Adrenal gland (tissue), 12 donors: ENCODE results near the gene GPR153. TPM values are rescaled to one million over a fixed set of nuclear protein-coding genes. Genes with fewer than 3 reads are reported as not detected.

Source experiments
- DNase-seq, 7 donors: peaks; one replicate each; pipeline ENCODE4 v3.0.0-alpha.2; 2019 to 2020
- H3K27ac ChIP-seq, 5 donors: fragments of 200-600 bp; sonication (generic) in 4 of 5; 1 replicate in 3 of 5; 2 replicates in 2 of 5; pipeline versions ENCODE4 v1.5.1 to v1.8.0; 2016 to 2020; ENCODE audit warnings: mild to moderate bottlenecking in 1 of 5
- H3K27me3 ChIP-seq: fragments of 200-600 bp; 2 replicates; pipeline ENCODE4 v1.8.0; 2021
- H3K36me3 ChIP-seq, 2 donors: fragments of 200-600 bp; replicated peaks in 1 of 2; 1 replicate in 1 of 2; 2 replicates in 1 of 2; pipeline versions ENCODE4 v1.5.1 to v1.8.0; 2018 to 2022
- H3K4me1 ChIP-seq, 2 donors: fragments of 200-600 bp; replicated peaks in 1 of 2; 1 replicate in 1 of 2; 2 replicates in 1 of 2; pipeline versions ENCODE4 v1.5.1 to v1.8.0; 2018 to 2021
- H3K4me3 ChIP-seq, 4 donors: fragments of 200-600 bp; sonication (generic) in 3 of 4; one replicate each; pipeline ENCODE4 v1.5.1; 2016 to 2018
- H3K9me3 ChIP-seq, 3 donors: fragments of 200-600 bp; sonication (generic) in 1 of 3; replicated peaks in 1 of 3; 1 replicate in 2 of 3; 2 replicates in 1 of 3; pipeline versions ENCODE4 v1.5.1 to v1.8.0; 2016 to 2021
- POLR2A ChIP-seq, 2 donors: fragments of 450-650 bp; IDR thresholded peaks; one replicate each; pipeline ENCODE4 v1.6.1; 2017; ENCODE audit warnings: antibody characterized with exemption in 2 of 2, mild to moderate bottlenecking in 2 of 2, moderate library complexity in 1 of 2
- WGBS, 4 donors: extraction: QIAGEN DNeasy Blood & Tissue Kit in 2 of 4; methylation state at CpG; one replicate each; pipeline versions ENCODE4 v1.1.5 to v1.1.7; 2013 to 2017; 5-methylcytosine and 5-hydroxymethylcytosine counted together
- intact Hi-C, 2 donors: fragments of 100-400 bp; cut with DNase I; formaldehyde crosslinking; loops; one replicate each; pipeline versions ENCODE4 v1.14.1 to v1.15.0; 2022 to 2023
- polyA plus RNA-seq, 3 donors: library from polyadenylated mRNA; stranded (reverse); fragments of 200-250 nt in 2 of 3; fragments of 350-450 nt in 1 of 3; fragmentation: Illumina TruSeq in 1 of 3; extraction: RNeasy Lipid Tissue Mini Kit (QIAGEN cat#74804) in 1 of 3; gene quantifications; one replicate each; pipeline ENCODE4 v1.2.3, GENCODE V29; 2013 to 2014
- total RNA-seq, 9 donors: library from RNA; depleted of rRNA in 4 of 9; stranded (reverse); fragments of >200 nt in 4 of 9; fragments of 120-200 nt in 1 of 9; fragmentation: NEBNext Ultra II Directional in 1 of 9; extraction: Animal tissue kit (Norgen Biotek cat#: 25700) in 1 of 9; gene quantifications; one replicate each; pipeline versions ENCODE4 v1.1.0 to v1.2.4, GENCODE V29; 2013 to 2023
- TF ChIP-seq, protein P1 (sequence below), 6 experiments: fragments of 450-650 bp in 4 of 6; fragments of 200-600 bp in 2 of 6; sonication (generic) in 1 of 6; IDR thresholded peaks; 1 replicate in 5 of 6; 2 replicates in 1 of 6; pipeline versions ENCODE4 v1.5.1 to v1.8.0; 2016 to 2021; ENCODE audit warnings: antibody characterized with exemption in 6 of 6, mild to moderate bottlenecking in 2 of 6, moderate library complexity in 1 of 6
- donor health status: healthy with polysubstance abuse.
- donor health status: Bipolar disorder and iron deficiency.
- donor health status: DM: yes; HTN: yes; CAD: no.
- donor health status: DM: no; HTN: no; CAD: no.
- donor health status: DM: no; HTN: no; CAD: no.
- donor health status: DM: yes; HTN: yes; CAD: no.

Gene GPR153
- total and polyA plus RNA-seq, 12 donors = 0.86 to 5.9 (median 3.1) TPM

GRCh38 chr1:6209661-6210580 lies 51.0 kb downstream of the GPR153 start:
- WGBS, 4 donors = 83 to 96% (median 90%) methylated on average over 13 to 17 of the region's 17 CpGs
- Histone ChIP-seq H3K9me3 (no peaks in the 10 kb centered on the region), H3K36me3 (no peaks in the 10 kb centered on the region), H3K4me1 (peaks cover 15 to 30% of the 10 kb centered on the region in 2 donors), H3K27me3 (no peaks in the 10 kb centered on the region), H3K27ac (peak overlapping the region in 1 of 5 donors; percentile 63), H3K4me3 (peak overlapping the region in 1 of 4 donors; percentile 55)
- DNase-seq = no peak
- intact Hi-C loops = loop anchor here (5.0 kb wide), 1 partner anchor 32 kb away; the partner anchor contains the start of gene HES3 (in 2 of the 2)
- TF ChIP-seq POLR2A (IDR thresholded peaks at IDR 0.05) = no peak
- TF ChIP-seq, protein P1, sequence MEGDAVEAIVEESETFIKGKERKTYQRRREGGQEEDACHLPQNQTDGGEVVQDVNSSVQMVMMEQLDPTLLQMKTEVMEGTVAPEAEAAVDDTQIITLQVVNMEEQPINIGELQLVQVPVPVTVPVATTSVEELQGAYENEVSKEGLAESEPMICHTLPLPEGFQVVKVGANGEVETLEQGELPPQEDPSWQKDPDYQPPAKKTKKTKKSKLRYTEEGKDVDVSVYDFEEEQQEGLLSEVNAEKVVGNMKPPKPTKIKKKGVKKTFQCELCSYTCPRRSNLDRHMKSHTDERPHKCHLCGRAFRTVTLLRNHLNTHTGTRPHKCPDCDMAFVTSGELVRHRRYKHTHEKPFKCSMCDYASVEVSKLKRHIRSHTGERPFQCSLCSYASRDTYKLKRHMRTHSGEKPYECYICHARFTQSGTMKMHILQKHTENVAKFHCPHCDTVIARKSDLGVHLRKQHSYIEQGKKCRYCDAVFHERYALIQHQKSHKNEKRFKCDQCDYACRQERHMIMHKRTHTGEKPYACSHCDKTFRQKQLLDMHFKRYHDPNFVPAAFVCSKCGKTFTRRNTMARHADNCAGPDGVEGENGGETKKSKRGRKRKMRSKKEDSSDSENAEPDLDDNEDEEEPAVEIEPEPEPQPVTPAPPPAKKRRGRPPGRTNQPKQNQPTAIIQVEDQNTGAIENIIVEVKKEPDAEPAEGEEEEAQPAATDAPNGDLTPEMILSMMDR (IDR thresholded peaks at IDR 0.05) = peak in 1 of 6 experiments; percentile 13

GRCh38 chr1:6208723-6209660 lies 51.9 kb downstream of the GPR153 start:
- Histone ChIP-seq H3K36me3 (no peaks in the 10 kb centered on the region), H3K9me3 (no peaks in the 10 kb centered on the region), H3K27me3 (no peaks in the 10 kb centered on the region), H3K4me1 (peaks cover 15 to 32% of the 10 kb centered on the region in 2 donors), H3K27ac (peak overlapping the region in 3 of 5 donors; percentile 49 to 63 (median 57)), H3K4me3 (peak overlapping the region in 2 of 4 donors; percentile 32 to 55)
- intact Hi-C loops = loop anchor here (5.0 kb wide), 1 partner anchor 33 kb away; the partner anchor contains the start of gene HES3 (in 2 of the 2)
- 0 to 4% (median 3%) methylated on average over 1 to 99 of the region's 99 CpGs for WGBS, 4 donors
- peak in 1 of 2 donors; percentile 44 for TF ChIP-seq POLR2A (IDR thresholded peaks at IDR 0.05)
- TF ChIP-seq, protein P1 (IDR thresholded peaks at IDR 0.05) = peak; percentile 42 to 89 (median 57)
- peak; percentile 53 to 77 (median 68) for DNase-seq

DNA sequence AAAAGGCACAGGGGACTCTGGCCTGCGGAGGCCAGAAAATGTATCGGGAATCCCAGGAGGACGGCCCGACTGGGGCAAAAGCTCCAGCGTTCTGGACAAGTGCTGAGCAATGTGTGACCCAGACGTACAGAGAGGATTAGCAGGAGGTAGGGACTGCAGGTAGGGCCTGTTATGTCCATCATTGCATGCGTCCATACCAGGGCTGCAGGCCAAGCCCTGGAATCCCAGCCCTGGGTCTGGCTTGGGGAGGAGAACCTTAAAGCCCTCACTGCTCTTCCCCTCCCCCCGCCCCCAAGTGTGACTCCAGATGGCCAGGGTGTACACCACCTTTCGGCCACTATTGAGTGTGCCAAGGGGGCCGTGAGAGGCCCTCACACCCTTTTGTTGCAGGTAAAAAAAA lies 53.0 kb downstream of the GPR153 start:
- H3K27me3 ChIP-seq = no peaks in the 10 kb centered on the region
- intact Hi-C loops = loop anchor here (5.0 kb wide), 1 partner anchor 34 kb away; the partner anchor contains the start of gene HES3 (in 2 of the 2)
- 87 to 94% (median 91%) methylated on average over 9 to 10 of the region's 10 CpGs for WGBS, 4 donors
- H3K36me3 ChIP-seq = no peaks in the 10 kb centered on the region
- TF ChIP-seq, protein P1 (IDR thresholded peaks at IDR 0.05) = no peak
- no peak for TF ChIP-seq POLR2A (IDR thresholded peaks at IDR 0.05)
- H3K9me3 ChIP-seq = no peaks in the 10 kb centered on the region
- H3K4me3 ChIP-seq = no peak overlapping the region
- DNase-seq = no peak
- H3K27ac ChIP-seq = no peak overlapping the region
- H3K4me1 ChIP-seq = peaks cover 15 to 32% of the 10 kb centered on the region in 2 donors
